Ishikawa (cell line): Measurements from ENCODE around the gene RAD51B.

ENCODE experiments used
- CEBPB ChIP-seq: IDR thresholded peaks from 2 replicates; pipeline ENCODE4 v1.6.1; 2012
- CREB1 ChIP-seq: IDR thresholded peaks from 2 replicates; pipeline ENCODE4 v1.6.1; 2012; ENCODE audit warnings: low read depth
- EGR1 ChIP-seq: IDR thresholded peaks from 2 replicates; pipeline ENCODE4 v1.6.1; 2012
- EP300 ChIP-seq: IDR thresholded peaks from 2 replicates; pipeline ENCODE4 v1.6.1; 2012; ENCODE audit warnings: borderline replicate concordance
- FOXM1 ChIP-seq: IDR thresholded peaks from 2 replicates; pipeline ENCODE4 v1.6.1; 2012; ENCODE audit warnings: low read depth, borderline replicate concordance
- MAX ChIP-seq: IDR thresholded peaks from 2 replicates; pipeline ENCODE4 v1.6.1; 2012
- NFIC ChIP-seq: IDR thresholded peaks from 2 replicates; pipeline ENCODE4 v1.6.1; 2012
- RAD21 ChIP-seq: IDR thresholded peaks from 2 replicates; pipeline ENCODE4 v1.6.1; 2012; ENCODE audit warnings: low read depth
- TAF1 ChIP-seq: IDR thresholded peaks from 2 replicates; pipeline ENCODE4 v1.6.1; 2012; ENCODE audit warnings: low read depth, mild to moderate bottlenecking
- TCF12 ChIP-seq: IDR thresholded peaks from 2 replicates; pipeline ENCODE4 v1.6.1; 2012; ENCODE audit warnings: low read depth
- TEAD4 ChIP-seq: IDR thresholded peaks from 2 replicates; pipeline ENCODE4 v1.6.1; 2012
- USF1 ChIP-seq: IDR thresholded peaks from 2 replicates; pipeline ENCODE4 v1.6.1; 2012
- YY1 ChIP-seq: IDR thresholded peaks from 2 replicates; pipeline ENCODE4 v1.6.1; 2012; ENCODE audit warnings: low read depth
- ZBTB7A ChIP-seq: IDR thresholded peaks from 2 replicates; pipeline ENCODE4 v1.6.1; 2012; ENCODE audit warnings: low read depth
- TF ChIP-seq, protein P1 (sequence below): IDR thresholded peaks from 2 replicates; pipeline ENCODE4 v1.6.1; 2012; ENCODE audit warnings: low read depth, mild to moderate bottlenecking

The RAD51B gene

GRCh38 chr14:67887478-67887877 lies 67.9 kb downstream of the RAD51B start:
- TF ChIP-seq RAD21 (no peak), ZBTB7A (no peak), NFIC (no peak)

- TF ChIP-seq RAD21 (no peak), ZBTB7A (no peak), YY1 (no peak), MAX (no peak), TEAD4 (no peak), CREB1 (no peak), NFIC (no peak), EP300 (no peak), CEBPB (no peak), TAF1 (no peak), EGR1 (no peak), FOXM1 (no peak), USF1 (no peak), TCF12 (no peak)
- TF ChIP-seq, protein P1, sequence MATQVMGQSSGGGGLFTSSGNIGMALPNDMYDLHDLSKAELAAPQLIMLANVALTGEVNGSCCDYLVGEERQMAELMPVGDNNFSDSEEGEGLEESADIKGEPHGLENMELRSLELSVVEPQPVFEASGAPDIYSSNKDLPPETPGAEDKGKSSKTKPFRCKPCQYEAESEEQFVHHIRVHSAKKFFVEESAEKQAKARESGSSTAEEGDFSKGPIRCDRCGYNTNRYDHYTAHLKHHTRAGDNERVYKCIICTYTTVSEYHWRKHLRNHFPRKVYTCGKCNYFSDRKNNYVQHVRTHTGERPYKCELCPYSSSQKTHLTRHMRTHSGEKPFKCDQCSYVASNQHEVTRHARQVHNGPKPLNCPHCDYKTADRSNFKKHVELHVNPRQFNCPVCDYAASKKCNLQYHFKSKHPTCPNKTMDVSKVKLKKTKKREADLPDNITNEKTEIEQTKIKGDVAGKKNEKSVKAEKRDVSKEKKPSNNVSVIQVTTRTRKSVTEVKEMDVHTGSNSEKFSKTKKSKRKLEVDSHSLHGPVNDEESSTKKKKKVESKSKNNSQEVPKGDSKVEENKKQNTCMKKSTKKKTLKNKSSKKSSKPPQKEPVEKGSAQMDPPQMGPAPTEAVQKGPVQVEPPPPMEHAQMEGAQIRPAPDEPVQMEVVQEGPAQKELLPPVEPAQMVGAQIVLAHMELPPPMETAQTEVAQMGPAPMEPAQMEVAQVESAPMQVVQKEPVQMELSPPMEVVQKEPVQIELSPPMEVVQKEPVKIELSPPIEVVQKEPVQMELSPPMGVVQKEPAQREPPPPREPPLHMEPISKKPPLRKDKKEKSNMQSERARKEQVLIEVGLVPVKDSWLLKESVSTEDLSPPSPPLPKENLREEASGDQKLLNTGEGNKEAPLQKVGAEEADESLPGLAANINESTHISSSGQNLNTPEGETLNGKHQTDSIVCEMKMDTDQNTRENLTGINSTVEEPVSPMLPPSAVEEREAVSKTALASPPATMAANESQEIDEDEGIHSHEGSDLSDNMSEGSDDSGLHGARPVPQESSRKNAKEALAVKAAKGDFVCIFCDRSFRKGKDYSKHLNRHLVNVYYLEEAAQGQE = no peak
These were observed 69.9 kb downstream of the RAD51B start for GRCh38 chr14:67889455-67889854.

- TF ChIP-seq NFIC = no peak
- TF ChIP-seq CEBPB = no peak
- no peak for TF ChIP-seq FOXM1
- no peak for TF ChIP-seq EGR1
- no peak for TF ChIP-seq TEAD4
These were observed 73.0 kb downstream of the RAD51B start for GRCh38 chr14:67892466-67893100.

DNA sequence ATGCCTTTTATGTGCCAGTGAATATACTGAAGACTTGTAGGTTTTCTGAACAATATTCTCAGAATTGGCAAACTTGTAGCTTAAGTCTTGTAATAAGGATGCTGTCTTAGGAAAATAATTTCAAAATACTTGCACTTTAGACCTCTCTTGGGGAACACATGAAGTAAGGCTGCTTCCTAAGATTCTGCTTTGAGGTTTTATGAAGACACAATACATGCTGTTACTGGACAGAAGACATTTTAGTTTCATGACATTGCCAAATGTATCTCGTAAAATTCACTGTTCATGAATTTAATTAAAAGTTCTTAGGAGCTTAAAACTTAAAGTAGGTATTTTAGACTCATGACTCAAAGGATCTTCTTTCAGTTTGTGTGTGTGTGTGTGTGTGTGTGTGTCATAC lies 80.7 kb downstream of the RAD51B start:
- TF ChIP-seq YY1 = no peak
- no peak for TF ChIP-seq FOXM1
- no peak for TF ChIP-seq RAD21
- no peak for TF ChIP-seq ZBTB7A
- TF ChIP-seq TEAD4 = no peak
- no peak for TF ChIP-seq TAF1
- no peak for TF ChIP-seq CREB1
- TF ChIP-seq CEBPB = no peak
- TF ChIP-seq, protein P1 = no peak
- no peak for TF ChIP-seq EP300
- no peak for TF ChIP-seq USF1
- TF ChIP-seq MAX = no peak
- TF ChIP-seq TCF12 = no peak
- no peak for TF ChIP-seq NFIC
- no peak for TF ChIP-seq EGR1

DNA sequence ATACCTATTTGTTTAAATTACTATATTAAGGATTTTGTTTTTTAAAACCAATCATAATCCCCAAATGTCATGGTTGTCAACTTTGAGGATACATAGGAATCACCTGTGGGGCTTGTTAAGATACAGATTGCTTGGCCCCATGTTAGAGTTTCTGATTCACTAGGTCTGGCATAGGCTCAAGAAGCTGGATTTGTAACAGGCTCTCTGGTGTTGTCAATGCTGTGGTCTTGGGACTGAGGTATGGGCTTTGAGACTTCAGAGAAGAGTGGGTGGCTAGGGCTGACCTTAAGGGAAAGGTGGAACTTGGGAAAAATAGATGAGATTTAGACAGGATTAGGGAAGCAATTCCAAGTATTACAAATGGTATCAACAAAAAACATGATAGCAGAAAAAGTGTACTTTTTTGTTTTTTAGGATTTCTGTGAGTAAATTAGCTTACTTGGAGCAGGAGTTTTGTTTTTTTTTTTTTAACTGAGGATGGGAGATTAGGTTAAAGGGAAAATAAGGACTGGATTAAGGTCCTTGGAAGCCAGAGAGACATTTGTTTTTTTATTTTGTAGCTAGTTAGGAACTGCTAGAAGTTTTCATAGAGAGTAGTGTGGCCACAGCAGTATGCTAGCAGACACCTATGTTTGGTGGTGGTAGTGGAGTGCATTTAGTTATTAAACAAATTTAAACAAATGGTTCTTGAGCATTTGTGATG lies 88.6 kb downstream of the RAD51B start:
- TF ChIP-seq CREB1 = no peak
- TF ChIP-seq ZBTB7A = no peak
- no peak for TF ChIP-seq EGR1
- TF ChIP-seq RAD21 = no peak

DNA sequence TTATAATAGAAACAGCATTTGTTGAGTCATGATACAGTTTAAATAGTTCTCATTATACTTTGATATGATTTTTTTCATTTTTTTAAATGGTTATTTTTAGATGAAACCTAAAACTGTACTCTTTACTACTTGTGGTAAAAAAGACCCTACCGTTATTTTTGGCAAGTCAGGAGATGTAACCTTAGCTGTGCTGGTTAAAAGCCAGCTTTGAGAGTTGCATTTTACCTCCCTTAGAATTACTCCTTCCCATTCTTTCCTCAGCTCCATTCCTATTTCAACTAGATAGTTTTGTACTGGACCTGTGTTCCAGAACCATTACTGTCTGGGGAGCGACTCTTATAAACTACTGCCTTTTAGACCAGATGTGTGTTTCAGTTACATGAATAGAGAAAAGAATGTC lies 92.0 kb downstream of the RAD51B start:
- TF ChIP-seq CREB1 (no peak), TCF12 (no peak), TEAD4 (no peak), MAX (no peak), CEBPB (no peak), TAF1 (no peak), NFIC (no peak), RAD21 (no peak), FOXM1 (no peak), YY1 (no peak), EGR1 (no peak), USF1 (no peak), EP300 (no peak), ZBTB7A (no peak)
- TF ChIP-seq, protein P1 = no peak
